Stimulated activated naive CD4-positive, alpha-beta T cell (primary cell): Measurements from ENCODE around the gene COMP.

Source experiments
- DNase-seq, 6 experiments: peaks; one replicate each; lab custom pipeline; 2025; lab: John Stamatoyannopoulos, UW

The COMP gene

GRCh38 chr19:18769989-18770528, 21.0 kb downstream of the COMP start:
- no peak for DNase-seq

- DNase-seq: no peak
Measured at GRCh38 chr19:18768997-18769891, 21.9 kb downstream of the COMP start.

- DNase-seq: no peak
Measured at GRCh38 chr19:18768046-18768771, 22.9 kb downstream of the COMP start.

- DNase-seq: no peak
Measured at GRCh38 chr19:18765224-18765623, 25.9 kb downstream of the COMP start.

GRCh38 chr19:18764591-18765051, 26.5 kb downstream of the COMP start:
- no peak for DNase-seq

- DNase-seq: no peak
Measured at GRCh38 chr19:18763674-18764590, 27.2 kb downstream of the COMP start.

GRCh38 chr19:18762125-18763023, 28.7 kb downstream of the COMP start:
- no peak for DNase-seq

- DNase-seq: no peak
Measured at GRCh38 chr19:18761531-18762110, 29.5 kb downstream of the COMP start.

- DNase-seq: no peak
Measured at GRCh38 chr19:18760440-18761383, 30.4 kb downstream of the COMP start.

GRCh38 chr19:18759995-18760426, 31.1 kb downstream of the COMP start:
- DNase-seq: no peak

GRCh38 chr19:18759304-18759994, 31.7 kb downstream of the COMP start:
- no peak for DNase-seq

- DNase-seq: no peak
Measured at GRCh38 chr19:18756896-18757295, 34.2 kb downstream of the COMP start.

GRCh38 chr19:18754501-18754900, 36.6 kb downstream of the COMP start:
- no peak for DNase-seq

GRCh38 chr19:18751571-18751970, 39.5 kb downstream of the COMP start:
- no peak for DNase-seq

- DNase-seq: no peak
Measured at GRCh38 chr19:18750295-18750970, 40.7 kb downstream of the COMP start.

GRCh38 chr19:18749362-18750231, 41.5 kb downstream of the COMP start:
- DNase-seq: no peak
